ENCODE results near the gene KRTAP1-5.

DNA sequence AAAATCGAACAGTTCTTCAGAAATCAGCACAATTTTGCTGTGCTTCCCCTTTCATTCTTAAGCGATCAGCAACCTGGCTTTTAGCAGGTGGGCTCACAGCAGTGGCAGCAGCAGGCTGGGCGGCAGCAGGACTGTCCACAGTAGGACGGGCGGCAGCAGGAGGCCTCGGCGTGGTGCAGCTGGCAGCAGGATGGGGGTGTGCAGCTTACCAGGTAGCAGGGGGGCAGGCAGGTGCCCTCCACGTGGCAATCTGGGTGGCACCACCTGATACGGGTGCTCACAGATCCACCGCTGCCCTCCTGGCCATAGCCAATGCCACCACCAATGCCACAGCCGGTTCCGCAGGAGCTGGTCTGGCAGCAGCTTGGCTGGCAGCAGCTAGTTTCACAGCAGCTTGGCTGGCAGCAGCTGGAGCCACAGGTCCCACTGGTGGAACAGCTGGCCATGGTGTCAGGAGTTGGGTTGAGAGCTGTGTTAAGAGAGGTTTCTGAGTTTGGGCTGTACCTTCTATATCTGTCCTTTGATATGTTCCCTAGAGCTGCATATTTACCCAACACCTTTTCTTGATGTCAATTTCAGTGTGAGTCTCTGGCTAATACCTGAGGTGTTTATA lies 2.7 kb upstream of the KRTAP1-5 start, which contains the start of gene KRTAP1-4:
- no peak for TF ChIP-seq FOXA1 (IDR thresholded peaks at IDR 0.05)
- TF ChIP-seq, protein P1, sequence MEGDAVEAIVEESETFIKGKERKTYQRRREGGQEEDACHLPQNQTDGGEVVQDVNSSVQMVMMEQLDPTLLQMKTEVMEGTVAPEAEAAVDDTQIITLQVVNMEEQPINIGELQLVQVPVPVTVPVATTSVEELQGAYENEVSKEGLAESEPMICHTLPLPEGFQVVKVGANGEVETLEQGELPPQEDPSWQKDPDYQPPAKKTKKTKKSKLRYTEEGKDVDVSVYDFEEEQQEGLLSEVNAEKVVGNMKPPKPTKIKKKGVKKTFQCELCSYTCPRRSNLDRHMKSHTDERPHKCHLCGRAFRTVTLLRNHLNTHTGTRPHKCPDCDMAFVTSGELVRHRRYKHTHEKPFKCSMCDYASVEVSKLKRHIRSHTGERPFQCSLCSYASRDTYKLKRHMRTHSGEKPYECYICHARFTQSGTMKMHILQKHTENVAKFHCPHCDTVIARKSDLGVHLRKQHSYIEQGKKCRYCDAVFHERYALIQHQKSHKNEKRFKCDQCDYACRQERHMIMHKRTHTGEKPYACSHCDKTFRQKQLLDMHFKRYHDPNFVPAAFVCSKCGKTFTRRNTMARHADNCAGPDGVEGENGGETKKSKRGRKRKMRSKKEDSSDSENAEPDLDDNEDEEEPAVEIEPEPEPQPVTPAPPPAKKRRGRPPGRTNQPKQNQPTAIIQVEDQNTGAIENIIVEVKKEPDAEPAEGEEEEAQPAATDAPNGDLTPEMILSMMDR (IDR thresholded peaks at IDR 0.05; ENCODE audit: low read depth, low read length, missing input control) = no peak
- TF ChIP-seq RXRA (IDR thresholded peaks at IDR 0.05) = no peak
- no peak for TF ChIP-seq MAX (IDR thresholded peaks at IDR 0.05)
- TF ChIP-seq TAF1 (conservative IDR thresholded peaks at IDR 0.05) = no peak

All from liver (tissue), 3 donors.